Measurements from ENCODE around the gene MRO.

Gene MRO

GRCh38 chr18:50832754-50833153 lies 12.9 kb upstream of the MRO start:
- no peak for DNase-seq

GRCh38 chr18:50830544-50830943 lies 10.7 kb upstream of the MRO start:
- DNase-seq = no peak

GRCh38 chr18:50829644-50830043 lies 9.8 kb upstream of the MRO start:
- no peak for DNase-seq

- no peak for DNase-seq
Measured at GRCh38 chr18:50826027-50826426, 6.2 kb upstream of the MRO start.

GRCh38 chr18:50825621-50826020 lies 5.8 kb upstream of the MRO start:
- no peak for DNase-seq

GRCh38 chr18:50822756-50823155 lies 2.9 kb upstream of the MRO start:
- DNase-seq = no peak

GRCh38 chr18:50820901-50821520 lies 1.2 kb upstream of the MRO start:
- DNase-seq = no peak

- DNase-seq = peak; percentile 12
Measured at GRCh38 chr18:50819027-50819727, 639 bp downstream of the MRO start.

GRCh38 chr18:50816419-50817166 lies 3.2 kb downstream of the MRO start:
- no peak for DNase-seq

- DNase-seq = no peak
Measured at GRCh38 chr18:50814395-50814794, 5.4 kb downstream of the MRO start.

- no peak for DNase-seq
Measured at GRCh38 chr18:50813353-50813752, 6.5 kb downstream of the MRO start.

- no peak for DNase-seq
Measured at GRCh38 chr18:50812834-50813233, 7.0 kb downstream of the MRO start.

GRCh38 chr18:50807176-50807575 lies 12.6 kb downstream of the MRO start:
- DNase-seq = no peak

GRCh38 chr18:50806208-50806616 lies 13.6 kb downstream of the MRO start:
- no peak for DNase-seq

GRCh38 chr18:50805732-50806131 lies 14.1 kb downstream of the MRO start:
- no peak for DNase-seq

- no peak for DNase-seq
Measured at GRCh38 chr18:50803592-50803991, 16.2 kb downstream of the MRO start.

GRCh38 chr18:50802141-50802540 lies 17.7 kb downstream of the MRO start:
- DNase-seq = no peak

GRCh38 chr18:50797142-50797541 lies 22.7 kb downstream of the MRO start:
- DNase-seq = no peak

- no peak for DNase-seq
Measured at GRCh38 chr18:50796495-50796894, 23.3 kb downstream of the MRO start.

GRCh38 chr18:50793641-50794565 lies 25.9 kb downstream of the MRO start:
- no peak for DNase-seq

- DNase-seq = no peak
Measured at GRCh38 chr18:50792885-50793284, 26.9 kb downstream of the MRO start.

GRCh38 chr18:50791599-50792438 lies 28.0 kb downstream of the MRO start:
- no peak for DNase-seq

All from NCI-H1092 treated with DMSO at 0.1 percent for 48 hours (cell line).